Tibial artery (tissue), 4 donors: Measurements from ENCODE around the gene CDK17.
A peak's percentile ranks its signal among the peaks of the same experiment; 100 is the strongest.

Source experiments
- DNase-seq, 2 donors: peaks; one replicate each; pipeline ENCODE4 v3.0.0-alpha.2; 2019
- H3K27ac ChIP-seq, 2 donors: fragments of 200-600 bp; sonication (generic) in 1 of 2; 1 replicate in 1 of 2; 2 replicates in 1 of 2; pipeline ENCODE4 v1.5.1; 2018 to 2019; ENCODE audit warnings: mild to moderate bottlenecking in 1 of 2
- H3K27me3 ChIP-seq, 2 donors: fragments of 200-600 bp; sonication (generic) in 1 of 2; one replicate each; pipeline versions ENCODE4 v1.5.1 to v1.6.0; 2016 to 2019
- H3K36me3 ChIP-seq, 3 donors: fragments of 200-600 bp; sonication (generic) in 2 of 3; one replicate each; pipeline ENCODE4 v1.5.1; 2016 to 2019; ENCODE audit warnings: mild to moderate bottlenecking in 2 of 3
- H3K4me1 ChIP-seq, 4 donors: fragments of 200-600 bp; sonication (generic) in 2 of 4; 1 replicate in 3 of 4; 2 replicates in 1 of 4; pipeline ENCODE4 v1.5.1; 2016 to 2019
- H3K4me3 ChIP-seq, 2 donors: fragments of 200-600 bp; sonication (generic) in 1 of 2; 1 replicate in 1 of 2; 2 replicates in 1 of 2; pipeline ENCODE4 v1.5.1; 2018 to 2019; ENCODE audit warnings: mild to moderate bottlenecking in 2 of 2
- H3K9me3 ChIP-seq, 3 donors: fragments of 200-600 bp; sonication (generic) in 1 of 3; one replicate each; pipeline ENCODE4 v1.5.1; 2016 to 2019
- CTCF ChIP-seq, 2 experiments: fragments of 200-600 bp in 1 of 2; fragments of 450-650 bp in 1 of 2; IDR thresholded peaks; one replicate each; pipeline ENCODE4 v1.5.1; 2017 to 2019; ENCODE audit warnings: antibody characterized with exemption in 2 of 2, mild to moderate bottlenecking in 1 of 2, moderate library complexity in 1 of 2
- intact Hi-C: fragments of 100-400 bp; cut with DNase I; formaldehyde crosslinking; loops from one replicate; pipeline ENCODE4 v1.15.0; 2023; ENCODE audit warnings: low total_unique reads

Gene CDK17

GRCh38 chr12:96399919-96400630 is at the start of gene CDK17:
Gene CDK17, minus strand, starts transcription at chr12:96400439. Its CDS starts 65,603 bp downstream, at chr12:96334836.
- intact Hi-C loops = loop anchor here (10.0 kb wide), 3 partner anchors 165 to 365 kb away; partner anchors contain the start of gene LTA4H
- Histone ChIP-seq H3K27me3 (no peaks in the 10 kb centered on the region), H3K4me1 (peaks cover 0 to 24% (median 10%) of the 10 kb centered on the region in 4 donors), H3K36me3 (no peaks in the 10 kb centered on the region), H3K27ac (peak within 1 kb of the TSS; percentile 99 to 100), H3K4me3 (peak within 1 kb of the TSS; percentile 88 to 93), H3K9me3 (no peaks in the 10 kb centered on the region)
- TF ChIP-seq CTCF (IDR thresholded peaks at IDR 0.05) = peak in 1 of 2 experiments; percentile 40
- peak; percentile 77 to 91 for DNase-seq

- Histone ChIP-seq H3K9me3 (no peaks in the 10 kb centered on the region), H3K27me3 (no peaks in the 10 kb centered on the region), H3K36me3 (no peaks in the 10 kb centered on the region), H3K4me1 (no peaks in the 10 kb centered on the region), H3K27ac (no peak overlapping the region), H3K4me3 (no peak overlapping the region)
- TF ChIP-seq CTCF (IDR thresholded peaks at IDR 0.05) = no peak
- intact Hi-C loops = no loop called here
- DNase-seq = no peak
Measured at GRCh38 chr12:96448300-96448699, 48.1 kb upstream of the CDK17 start.

- H3K27ac ChIP-seq = no peak overlapping the region
- intact Hi-C loops = no loop called here
- H3K27me3 ChIP-seq = no peaks in the 10 kb centered on the region
- H3K4me3 ChIP-seq = no peak overlapping the region
- DNase-seq = no peak
- H3K9me3 ChIP-seq = no peaks in the 10 kb centered on the region
- no peaks in the 10 kb centered on the region for H3K4me1 ChIP-seq
- no peak for TF ChIP-seq CTCF (IDR thresholded peaks at IDR 0.05)
- no peaks in the 10 kb centered on the region for H3K36me3 ChIP-seq
Measured at GRCh38 chr12:96447256-96447655, 47.0 kb upstream of the CDK17 start.

- intact Hi-C loops = no loop called here
- no peaks in the 10 kb centered on the region for H3K9me3 ChIP-seq
- no peaks in the 10 kb centered on the region for H3K4me1 ChIP-seq
- no peaks in the 10 kb centered on the region for H3K36me3 ChIP-seq
- DNase-seq = no peak
- no peak overlapping the region for H3K4me3 ChIP-seq
- no peak for TF ChIP-seq CTCF (IDR thresholded peaks at IDR 0.05)
- no peak overlapping the region for H3K27ac ChIP-seq
- H3K27me3 ChIP-seq = no peaks in the 10 kb centered on the region
Measured at GRCh38 chr12:96445691-96446583, 45.7 kb upstream of the CDK17 start.

- Histone ChIP-seq H3K27me3 (no peaks in the 10 kb centered on the region), H3K4me3 (no peak overlapping the region), H3K36me3 (no peaks in the 10 kb centered on the region), H3K4me1 (no peaks in the 10 kb centered on the region), H3K9me3 (no peaks in the 10 kb centered on the region), H3K27ac (no peak overlapping the region)
- intact Hi-C loops = no loop called here
- DNase-seq = no peak
- TF ChIP-seq CTCF (IDR thresholded peaks at IDR 0.05) = no peak
Measured at GRCh38 chr12:96444399-96444798, 44.2 kb upstream of the CDK17 start.
